ENCODE results near the gene MOCS1.

DNA sequence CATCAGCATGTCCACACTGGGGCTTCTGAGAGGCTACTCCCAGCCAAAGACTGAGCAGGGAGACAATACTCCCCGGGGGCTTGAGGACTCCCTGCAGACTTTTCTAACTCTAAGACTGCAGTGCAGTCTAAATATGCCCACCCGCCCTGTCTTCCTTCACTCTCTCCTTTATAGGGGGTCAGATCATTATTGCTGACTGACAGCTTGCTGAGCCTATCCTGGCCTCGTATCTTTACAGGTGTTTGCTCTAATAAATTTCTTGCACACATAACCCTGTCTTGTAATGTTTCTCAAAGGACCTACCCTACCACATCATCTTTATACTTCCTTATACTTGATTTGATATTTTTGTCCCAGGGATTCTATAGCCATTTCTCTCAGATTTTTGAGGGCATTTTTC, 39.4 kb upstream of the MOCS1 start:
- TF ChIP-seq, protein P1, sequence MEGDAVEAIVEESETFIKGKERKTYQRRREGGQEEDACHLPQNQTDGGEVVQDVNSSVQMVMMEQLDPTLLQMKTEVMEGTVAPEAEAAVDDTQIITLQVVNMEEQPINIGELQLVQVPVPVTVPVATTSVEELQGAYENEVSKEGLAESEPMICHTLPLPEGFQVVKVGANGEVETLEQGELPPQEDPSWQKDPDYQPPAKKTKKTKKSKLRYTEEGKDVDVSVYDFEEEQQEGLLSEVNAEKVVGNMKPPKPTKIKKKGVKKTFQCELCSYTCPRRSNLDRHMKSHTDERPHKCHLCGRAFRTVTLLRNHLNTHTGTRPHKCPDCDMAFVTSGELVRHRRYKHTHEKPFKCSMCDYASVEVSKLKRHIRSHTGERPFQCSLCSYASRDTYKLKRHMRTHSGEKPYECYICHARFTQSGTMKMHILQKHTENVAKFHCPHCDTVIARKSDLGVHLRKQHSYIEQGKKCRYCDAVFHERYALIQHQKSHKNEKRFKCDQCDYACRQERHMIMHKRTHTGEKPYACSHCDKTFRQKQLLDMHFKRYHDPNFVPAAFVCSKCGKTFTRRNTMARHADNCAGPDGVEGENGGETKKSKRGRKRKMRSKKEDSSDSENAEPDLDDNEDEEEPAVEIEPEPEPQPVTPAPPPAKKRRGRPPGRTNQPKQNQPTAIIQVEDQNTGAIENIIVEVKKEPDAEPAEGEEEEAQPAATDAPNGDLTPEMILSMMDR (IDR thresholded peaks at IDR 0.05): no peak
- TF ChIP-seq POLR2A (IDR thresholded peaks at IDR 0.05): no peak
